ENCODE results near the gene LRRC17.

- TF ChIP-seq CTCF (conservative IDR thresholded peaks at IDR 0.05) (no peak), EZH2 (IDR thresholded peaks at IDR 0.05; ENCODE audit: low read depth) (no peak)
Measured at GRCh38 chr7:102943423-102944169, 30.8 kb downstream of the LRRC17 start.
